Measurements from ENCODE around the gene SLC25A5.

SLC25A5 gene

GRCh38 chrX:119467842-119468550, at the start of gene SLC25A5:
TSS of gene SLC25A5 (plus strand) at chrX:119468444. CDS start at chrX:119468516, 72 bp downstream.
- peak within 1 kb of the TSS; percentile 89 for H3K27ac ChIP-seq
- ChIA-PET CTCF (no interaction called here), POLR2A (ENCODE audit: low non-redundant PET) (interaction anchor here (0.6 kb wide), 1 partner anchor 16 kb away, joined by 6 read pairs; no protein-coding TSS in a partner anchor)
- peak; percentile 73 for DNase-seq (ENCODE audit: low spot score)
- TF ChIP-seq, protein P1, sequence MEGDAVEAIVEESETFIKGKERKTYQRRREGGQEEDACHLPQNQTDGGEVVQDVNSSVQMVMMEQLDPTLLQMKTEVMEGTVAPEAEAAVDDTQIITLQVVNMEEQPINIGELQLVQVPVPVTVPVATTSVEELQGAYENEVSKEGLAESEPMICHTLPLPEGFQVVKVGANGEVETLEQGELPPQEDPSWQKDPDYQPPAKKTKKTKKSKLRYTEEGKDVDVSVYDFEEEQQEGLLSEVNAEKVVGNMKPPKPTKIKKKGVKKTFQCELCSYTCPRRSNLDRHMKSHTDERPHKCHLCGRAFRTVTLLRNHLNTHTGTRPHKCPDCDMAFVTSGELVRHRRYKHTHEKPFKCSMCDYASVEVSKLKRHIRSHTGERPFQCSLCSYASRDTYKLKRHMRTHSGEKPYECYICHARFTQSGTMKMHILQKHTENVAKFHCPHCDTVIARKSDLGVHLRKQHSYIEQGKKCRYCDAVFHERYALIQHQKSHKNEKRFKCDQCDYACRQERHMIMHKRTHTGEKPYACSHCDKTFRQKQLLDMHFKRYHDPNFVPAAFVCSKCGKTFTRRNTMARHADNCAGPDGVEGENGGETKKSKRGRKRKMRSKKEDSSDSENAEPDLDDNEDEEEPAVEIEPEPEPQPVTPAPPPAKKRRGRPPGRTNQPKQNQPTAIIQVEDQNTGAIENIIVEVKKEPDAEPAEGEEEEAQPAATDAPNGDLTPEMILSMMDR (conservative IDR thresholded peaks at IDR 0.05; ENCODE audit: low read depth): no peak

- no peak for DNase-seq (ENCODE audit: low spot score)
- CTCF ChIA-PET: no interaction called here
- H3K27ac ChIP-seq: no peak overlapping the region
- TF ChIP-seq, protein P1 (conservative IDR thresholded peaks at IDR 0.05; ENCODE audit: low read depth): no peak
- POLR2A ChIA-PET (ENCODE audit: low non-redundant PET): no interaction called here
Observed at GRCh38 chrX:119419146-119419545, 49.1 kb upstream of the SLC25A5 start.

- no peak overlapping the region for H3K27ac ChIP-seq
- ChIA-PET POLR2A (ENCODE audit: low non-redundant PET) (interaction anchor here (0.7 kb wide), 1 partner anchor 51 kb away, joined by 5 read pairs; no protein-coding TSS in a partner anchor), CTCF (no interaction called here)
- TF ChIP-seq, protein P1 (conservative IDR thresholded peaks at IDR 0.05; ENCODE audit: low read depth): no peak
- DNase-seq (ENCODE audit: low spot score): no peak
Observed at GRCh38 chrX:119419898-119420297, 48.3 kb upstream of the SLC25A5 start.

- CTCF ChIA-PET: no interaction called here
- TF ChIP-seq, protein P1 (conservative IDR thresholded peaks at IDR 0.05; ENCODE audit: low read depth): no peak
- H3K27ac ChIP-seq: no peak overlapping the region
- DNase-seq (ENCODE audit: low spot score): no peak
- POLR2A ChIA-PET (ENCODE audit: low non-redundant PET): no interaction called here
Observed at GRCh38 chrX:119421016-119421705, 47.1 kb upstream of the SLC25A5 start.

DNA sequence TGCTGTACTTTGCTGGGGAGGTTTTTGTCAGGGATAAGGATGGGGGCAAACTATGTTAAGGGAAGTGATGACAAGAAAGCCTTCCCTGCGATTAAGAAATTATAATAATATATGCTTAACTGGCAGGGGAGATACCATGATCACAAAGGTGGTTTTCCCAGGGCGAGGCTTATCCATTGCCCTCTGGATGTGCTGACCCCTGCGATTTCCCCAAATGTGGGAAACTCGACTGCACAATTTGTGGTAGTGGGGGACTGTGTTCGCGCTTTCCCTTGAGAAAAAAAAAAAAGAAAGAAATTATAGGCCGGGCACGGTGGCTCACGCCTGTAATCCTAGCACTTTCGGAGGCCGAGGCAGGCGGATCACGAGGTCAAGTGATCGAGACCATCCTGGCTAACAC, 44.6 kb upstream of the SLC25A5 start:
- DNase-seq (ENCODE audit: low spot score): no peak
- CTCF ChIA-PET: no interaction called here
- TF ChIP-seq, protein P1 (conservative IDR thresholded peaks at IDR 0.05; ENCODE audit: low read depth): no peak
- POLR2A ChIA-PET (ENCODE audit: low non-redundant PET): no interaction called here
- H3K27ac ChIP-seq: no peak overlapping the region

- POLR2A ChIA-PET (ENCODE audit: low non-redundant PET): no interaction called here
- TF ChIP-seq, protein P1 (conservative IDR thresholded peaks at IDR 0.05; ENCODE audit: low read depth): no peak
- H3K27ac ChIP-seq: no peak overlapping the region
- DNase-seq (ENCODE audit: low spot score): no peak
- CTCF ChIA-PET: no interaction called here
Observed at GRCh38 chrX:119424999-119425398, 43.2 kb upstream of the SLC25A5 start.

Measured in RWPE1 (cell line).